NCI-H1417 treated with DMSO at 0.1 percent for 48 hours (cell line): ENCODE measurements around the gene DCXR.
A peak's percentile ranks its signal among the peaks of the same experiment; 100 is the strongest.

ENCODE experiments used
- DNase-seq: peaks from one replicate; lab custom pipeline; 2025; lab: John Stamatoyannopoulos, UW

Gene DCXR

DNA sequence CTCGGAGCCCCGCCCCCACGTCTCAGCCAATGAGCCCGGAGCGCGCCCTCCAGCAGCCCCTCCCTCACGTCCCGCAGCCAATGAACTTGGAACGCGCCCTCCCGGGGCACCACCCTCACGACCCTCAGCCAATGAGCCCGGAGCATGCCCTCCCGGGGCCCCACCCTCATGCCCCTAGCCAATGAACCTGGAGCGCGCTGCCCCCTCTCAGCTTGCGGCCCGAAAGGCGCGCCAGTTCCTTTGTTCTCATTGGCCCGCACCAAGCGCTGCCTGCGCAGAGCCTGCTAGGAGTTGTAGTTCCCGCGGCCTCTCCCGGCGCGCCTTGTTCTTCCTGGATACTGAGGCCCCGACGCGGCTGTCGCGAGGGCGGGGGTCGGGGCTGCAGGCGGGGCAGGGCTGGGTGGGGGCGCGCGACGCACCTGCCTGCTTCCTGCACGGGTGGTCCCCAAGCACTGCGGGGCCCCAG lies 14.5 kb downstream of the DCXR start, which contains the start of gene LRRC45:
Gene LRRC45 (plus strand): TSS at position 325 of the 466 bp plus-strand sequence. CDS start 339 bp downstream, outside the sequence.
- peak; percentile 97 for DNase-seq

DNA sequence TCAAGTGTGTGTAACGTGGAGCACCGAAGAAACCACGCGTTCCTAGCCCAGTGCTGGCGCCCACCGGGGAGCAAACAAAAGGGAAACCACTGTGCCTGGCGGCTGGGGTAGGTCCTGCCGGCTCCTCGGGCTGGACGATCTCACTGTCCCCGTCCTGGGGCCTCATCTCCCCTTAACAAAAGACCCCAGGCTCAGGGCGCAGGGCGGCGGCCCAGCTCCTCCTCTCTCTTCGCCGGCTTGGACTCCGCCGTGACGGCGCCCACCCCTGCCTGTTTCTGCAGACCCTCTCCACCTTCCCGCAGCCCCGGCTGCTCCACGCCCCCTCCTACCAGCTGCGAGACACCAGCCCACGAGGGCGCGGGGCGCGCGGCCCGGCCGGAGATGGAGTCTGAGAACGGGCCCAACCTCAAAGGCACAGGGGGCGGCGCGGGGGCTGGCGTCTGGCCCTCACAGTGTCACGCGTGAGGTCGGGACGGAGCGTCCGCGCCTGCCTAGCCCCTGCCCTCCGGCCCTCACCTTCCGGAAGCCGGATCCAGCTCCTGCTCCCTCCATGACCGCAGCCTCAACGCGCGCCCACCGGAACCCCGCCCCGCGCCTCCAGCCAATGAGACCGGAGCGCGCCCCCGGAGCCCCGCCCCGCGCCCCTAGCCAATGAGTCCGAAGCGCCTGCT lies 15.1 kb downstream of the DCXR start, which contains the start of gene CENPX:
Gene CENPX (minus strand): TSS at position 569 of the 671 bp plus-strand sequence. CDS start 17 bp downstream, at position 552.
- no peak for DNase-seq

DNA sequence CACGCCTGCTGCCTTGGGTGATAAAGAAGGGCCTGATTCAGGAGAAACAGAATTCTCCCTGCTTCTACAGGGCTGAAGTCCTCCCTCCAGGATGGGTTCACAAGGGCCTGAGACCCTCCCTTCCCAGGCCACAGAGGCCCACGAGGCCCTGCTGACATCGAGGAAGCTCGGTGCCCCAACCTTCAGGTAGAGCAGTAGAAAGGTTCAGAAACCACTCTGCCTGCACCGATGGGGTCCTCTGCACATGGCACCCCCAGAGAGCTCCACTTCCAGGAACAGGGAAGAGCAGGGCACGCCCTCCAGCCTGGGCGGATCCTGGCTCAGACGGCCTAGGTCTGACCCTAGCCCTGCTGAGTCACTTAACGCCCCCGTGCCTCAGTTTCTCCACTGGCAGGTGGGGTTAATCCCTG lies 15.6 kb downstream of the DCXR start:
- DNase-seq: no peak

DNA sequence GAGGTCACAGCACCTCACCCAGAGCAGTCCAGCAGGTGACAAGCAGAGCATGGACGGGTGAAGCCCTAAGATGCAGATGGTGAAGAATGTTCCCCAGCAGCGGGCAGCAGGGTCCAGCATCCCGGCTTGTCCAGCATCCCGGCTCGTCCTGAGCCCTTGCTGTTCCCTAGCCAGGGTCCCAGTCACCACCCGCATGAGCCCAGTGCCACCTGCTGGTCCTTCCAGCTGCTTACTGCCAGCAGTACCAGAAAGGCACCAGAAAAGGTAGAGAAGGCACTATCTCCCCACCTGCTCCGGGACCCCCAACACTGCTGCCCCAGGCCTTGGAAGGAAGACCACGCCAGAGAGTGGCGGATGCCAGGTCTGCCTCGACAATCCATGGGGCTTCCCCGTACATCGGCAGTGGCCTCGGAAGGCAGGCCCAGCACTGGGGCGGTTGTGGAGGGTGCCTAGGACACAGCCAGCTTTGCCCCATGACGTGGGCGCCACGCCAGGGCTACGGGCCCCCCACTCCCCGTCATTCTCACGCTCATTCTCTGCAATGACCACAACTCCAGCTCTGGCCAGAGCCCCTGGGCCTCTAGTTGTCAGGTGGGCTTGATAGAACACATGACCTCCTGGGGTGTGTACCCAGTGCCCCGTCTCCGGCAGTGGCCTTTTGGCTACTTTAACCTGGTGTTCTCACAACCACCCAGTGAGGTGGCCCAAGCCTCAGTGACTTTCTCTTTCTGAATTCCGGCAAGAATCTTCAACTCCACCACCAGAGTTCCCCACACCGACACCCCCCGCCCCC lies 16.2 kb downstream of the DCXR start:
- no peak for DNase-seq

DNA sequence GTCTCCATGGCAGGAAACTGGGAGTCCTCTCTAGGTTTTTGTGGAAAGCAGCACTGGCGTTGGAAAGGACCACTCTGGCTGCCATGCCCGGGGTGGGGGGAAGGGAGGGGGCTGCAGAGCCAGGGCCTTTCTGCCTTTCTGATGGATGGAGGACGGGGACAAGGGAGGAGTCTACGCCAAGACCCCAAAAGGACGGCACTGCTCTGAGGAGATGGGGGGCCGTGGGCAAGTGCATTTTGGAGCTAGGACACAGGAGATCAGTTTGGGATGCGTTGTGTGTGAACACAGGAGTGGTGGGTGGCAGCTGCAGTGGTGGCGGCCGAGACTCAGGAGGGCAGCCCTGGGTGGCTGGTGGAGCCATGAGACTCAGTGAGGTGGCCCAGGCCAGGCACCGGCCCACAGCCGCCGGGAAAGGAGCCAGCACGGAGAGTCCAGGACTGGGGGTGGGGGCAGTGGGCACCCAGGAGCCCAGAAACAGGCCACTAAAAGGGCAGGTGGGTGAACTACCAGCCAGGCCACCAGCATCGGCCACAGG lies 16.9 kb downstream of the DCXR start:
- no peak for DNase-seq

DNA sequence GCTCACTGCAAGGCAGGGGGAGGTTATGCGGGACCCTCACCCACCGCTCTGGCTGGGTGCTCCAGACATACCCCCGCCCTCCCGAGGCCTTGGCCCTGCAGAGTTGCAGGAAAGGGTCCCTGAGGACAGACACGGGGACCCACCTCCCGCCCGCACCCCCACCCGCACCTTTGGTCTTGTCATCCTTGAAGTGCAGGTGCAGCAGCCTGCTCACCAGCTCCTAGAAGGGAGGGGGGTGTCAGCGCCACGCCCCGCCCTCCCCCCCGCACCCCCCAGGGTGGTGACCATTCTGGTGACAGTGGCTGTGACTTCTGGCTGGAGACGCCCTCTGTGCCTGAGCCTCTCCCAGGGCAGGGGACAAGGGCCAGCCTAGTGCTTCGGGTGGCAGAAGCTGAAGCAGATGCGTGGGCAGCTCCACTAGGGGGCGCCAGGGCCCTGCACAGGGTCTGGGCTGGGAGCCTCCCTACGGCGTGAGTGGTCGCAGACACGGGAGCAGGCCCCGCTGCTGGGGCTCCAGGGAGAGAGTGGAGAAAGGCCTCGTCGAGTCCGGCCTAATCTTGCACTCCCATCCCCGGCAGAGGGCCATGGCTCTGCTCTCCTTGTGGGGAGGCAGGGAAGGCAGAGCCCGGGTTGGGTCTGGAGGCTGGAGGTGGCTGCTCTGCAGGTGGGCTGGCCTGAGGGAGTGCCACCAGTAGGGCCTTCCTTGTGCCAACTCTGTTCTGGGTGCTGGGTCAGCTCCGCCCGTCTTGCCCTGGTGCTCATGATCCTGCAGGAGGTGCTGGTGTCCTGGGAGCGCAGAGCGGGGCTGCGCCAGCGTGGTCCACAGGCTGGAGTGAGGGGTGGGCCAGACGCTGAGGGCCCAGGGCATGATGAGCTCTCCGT lies 17.6 kb downstream of the DCXR start:
- no peak for DNase-seq

DNA sequence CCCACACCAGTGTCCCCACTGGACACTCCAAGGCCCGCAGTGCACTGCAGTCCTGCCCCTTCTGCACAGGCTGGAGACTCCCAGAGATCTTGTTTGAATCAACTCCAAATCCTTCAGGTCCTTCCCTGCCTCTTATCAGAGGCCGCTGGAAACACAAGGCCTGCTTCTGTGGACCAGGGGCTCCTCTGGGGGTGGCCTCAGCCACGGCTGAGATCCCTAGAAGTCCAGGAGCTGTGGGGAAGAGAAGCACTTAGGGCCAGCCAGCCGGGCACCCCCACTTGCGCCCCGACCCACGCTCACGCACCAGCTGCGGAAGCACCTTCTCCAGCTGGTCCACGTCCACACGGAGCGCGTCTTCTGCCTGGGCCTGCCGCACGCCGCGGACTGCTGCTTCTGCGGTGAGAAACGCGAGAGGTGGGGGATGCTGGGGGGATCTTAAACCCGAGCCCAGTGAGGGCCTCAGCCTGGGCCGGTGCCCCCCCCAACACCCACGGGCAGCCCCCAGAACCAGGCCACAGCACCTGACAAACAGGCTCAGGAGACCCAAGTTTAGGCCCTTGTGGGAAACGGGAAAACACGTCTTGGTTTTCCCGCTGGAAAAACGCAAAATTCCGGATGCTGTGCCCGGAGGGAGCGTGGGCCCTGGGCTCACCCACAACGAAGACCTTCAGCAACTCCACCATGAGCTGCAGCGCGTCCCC lies 18.4 kb downstream of the DCXR start:
- no peak for DNase-seq

DNA sequence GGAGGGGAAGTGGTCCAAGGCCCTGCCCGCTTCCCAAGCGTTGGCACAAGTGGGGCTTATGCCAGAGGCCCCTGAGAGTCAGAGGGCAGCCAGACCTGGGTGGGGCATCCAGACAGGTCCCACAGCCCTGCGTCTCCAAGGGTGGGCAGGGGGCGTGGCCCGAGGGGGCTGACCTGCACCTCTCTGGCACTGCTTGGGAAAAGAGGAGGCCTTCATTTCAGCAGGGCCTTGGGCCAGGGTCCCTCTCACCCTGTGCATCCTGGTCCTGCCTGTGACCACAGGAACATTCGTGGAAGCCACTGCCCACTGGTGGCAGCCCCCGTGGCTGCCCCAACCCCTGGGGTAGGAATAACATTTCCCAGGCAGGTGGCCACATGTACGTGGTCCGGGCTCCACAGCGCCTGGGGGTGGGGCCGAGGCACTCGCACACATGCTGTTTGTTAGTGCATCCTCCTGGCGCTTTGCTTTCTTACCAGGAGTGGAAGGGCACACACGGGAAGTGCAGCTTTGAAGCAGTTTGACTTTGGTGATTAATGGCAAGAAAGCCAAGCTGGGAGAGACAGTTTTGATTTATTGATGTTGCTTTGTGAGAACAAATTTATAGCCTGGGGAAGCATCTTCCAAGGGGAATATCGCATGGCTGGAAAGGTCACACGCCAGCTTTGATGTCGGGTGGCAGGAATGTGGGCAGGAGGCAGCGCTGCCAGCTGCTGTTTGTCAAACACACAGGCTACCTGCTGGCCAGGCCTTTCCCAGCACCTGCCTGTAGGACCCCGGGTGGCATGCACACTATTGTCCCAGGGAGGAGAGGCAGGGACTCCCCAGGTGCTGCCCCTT lies 19.1 kb downstream of the DCXR start:
- DNase-seq: peak; percentile 61

DNA sequence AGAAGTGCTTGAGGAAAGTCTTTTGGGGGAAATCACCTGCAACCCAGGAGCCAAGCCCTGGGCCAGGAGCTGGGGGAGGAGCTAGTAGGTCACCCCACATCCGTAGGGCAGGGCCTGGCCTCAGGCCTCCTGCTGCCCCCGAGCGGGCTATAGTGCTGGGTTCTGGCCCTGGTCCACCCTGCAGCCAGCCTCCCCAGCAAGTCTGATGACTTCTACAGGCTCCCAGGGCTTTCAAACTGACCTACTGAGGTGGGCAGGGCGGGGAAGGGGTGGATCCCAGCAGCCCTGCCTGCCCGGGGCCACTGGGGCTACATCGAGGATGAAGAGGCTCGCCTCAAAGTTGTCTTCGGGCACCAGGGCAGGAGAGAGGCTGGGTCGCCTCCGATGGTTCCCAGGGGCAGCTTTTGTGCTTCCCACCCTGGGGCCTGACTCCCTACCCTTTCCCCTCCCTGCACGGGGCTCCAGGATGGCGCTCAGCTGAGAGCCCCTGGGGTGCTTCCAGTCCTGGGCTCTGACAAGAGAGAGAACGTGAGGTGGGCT lies 19.8 kb downstream of the DCXR start:
- DNase-seq: no peak

DNA sequence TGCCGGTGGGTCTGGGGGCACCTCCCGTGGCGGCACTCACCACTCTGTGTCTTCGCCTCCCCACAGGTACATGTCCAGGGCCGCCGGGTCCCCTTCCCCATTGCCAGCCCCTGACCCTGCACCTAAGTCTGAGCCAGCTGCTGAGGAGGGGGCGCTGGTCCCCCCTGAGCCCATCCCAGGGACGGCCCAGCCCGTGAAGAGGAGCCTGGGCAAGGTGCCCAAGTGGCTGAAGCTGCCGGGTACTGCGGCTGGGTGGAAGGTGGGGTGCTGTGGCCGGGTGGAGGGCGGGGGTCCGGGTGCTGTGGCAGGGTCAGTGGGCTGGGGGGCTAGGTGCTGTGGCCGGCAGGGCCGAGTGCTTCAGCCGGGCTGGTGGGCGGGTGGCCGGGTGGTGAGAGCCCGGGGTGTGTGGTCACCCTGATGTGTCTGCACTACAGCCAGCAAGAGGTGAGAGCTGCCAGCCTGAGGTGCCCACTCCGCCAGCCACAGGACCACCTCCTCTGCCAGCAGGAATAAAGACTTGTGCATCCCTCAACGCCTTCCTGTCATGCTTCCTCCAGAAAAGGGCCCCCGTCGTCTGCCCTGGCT lies 20.5 kb downstream of the DCXR start:
- DNase-seq: no peak

DNA sequence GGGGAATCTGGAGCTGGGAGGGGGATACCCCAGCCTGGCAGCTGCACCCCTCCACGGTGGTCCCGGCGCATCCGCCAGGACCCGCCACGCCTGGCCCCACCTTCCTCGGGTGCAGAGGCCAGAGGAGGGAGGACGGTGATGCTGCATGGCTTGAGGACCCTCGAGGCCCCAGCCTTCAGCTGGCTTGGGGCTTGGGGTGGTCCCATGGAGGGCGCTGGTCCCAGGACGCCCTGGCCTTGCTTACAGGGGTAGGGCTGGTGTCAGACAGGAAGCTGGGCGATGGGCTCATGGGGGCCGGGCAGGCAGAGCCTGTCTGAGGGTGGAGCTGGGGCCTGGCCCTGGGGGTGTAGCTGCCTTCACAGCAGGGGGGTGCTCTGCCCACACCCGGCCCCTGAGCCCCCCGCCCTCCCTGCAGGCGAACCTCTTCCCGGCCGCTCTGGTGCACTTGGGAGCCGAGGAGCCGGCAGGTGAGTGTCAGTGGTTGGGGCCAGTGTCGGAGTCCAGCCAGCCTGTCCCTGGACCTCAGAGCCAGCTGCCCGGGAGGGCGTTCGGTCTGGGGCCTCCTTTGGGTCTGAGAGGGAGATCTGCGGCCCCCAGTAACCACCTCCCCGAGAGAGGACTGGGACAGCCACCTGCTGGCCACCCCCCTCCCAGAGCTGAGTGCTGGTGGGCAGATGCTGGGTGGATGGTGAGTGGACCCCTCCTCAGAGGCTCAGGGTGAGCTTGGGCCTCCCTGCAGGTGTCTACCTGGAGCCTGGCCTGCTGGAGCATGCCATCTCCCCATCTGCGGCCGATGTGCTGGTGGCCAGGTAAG lies 21.2 kb downstream of the DCXR start:
- no peak for DNase-seq

DNA sequence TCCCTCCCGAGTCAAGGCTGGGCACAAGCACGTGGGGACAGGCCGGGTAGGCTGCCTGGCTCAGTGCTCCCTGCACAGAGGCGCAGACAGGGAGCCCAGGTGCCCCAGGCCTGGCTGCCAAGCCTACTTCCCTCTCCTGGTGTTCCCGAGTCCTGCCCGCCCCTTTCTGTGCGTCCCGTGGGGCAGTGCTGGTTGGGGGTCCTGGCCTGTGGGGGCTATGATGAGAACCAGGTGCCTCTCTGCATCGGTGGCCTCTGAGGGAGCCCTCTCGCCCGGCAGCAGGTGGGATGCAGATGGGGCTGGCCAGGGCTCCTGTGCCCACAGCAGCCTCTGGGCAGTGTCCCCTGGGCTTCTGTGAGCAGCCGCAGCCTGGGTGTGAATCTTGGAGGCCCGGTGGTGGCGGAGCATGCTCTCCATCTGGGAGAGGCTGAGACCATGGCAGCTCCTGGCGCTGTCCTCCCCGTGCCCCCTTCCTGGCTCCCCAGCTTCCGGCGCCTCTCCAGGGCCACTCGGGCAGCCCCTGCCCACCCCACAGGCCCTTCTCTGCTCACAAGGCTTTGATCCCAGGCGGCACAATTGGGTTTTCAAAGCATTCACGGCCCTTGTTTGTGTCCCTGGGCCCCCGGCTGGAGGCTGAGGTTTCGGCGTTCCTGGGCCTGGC lies 22.1 kb downstream of the DCXR start:
- no peak for DNase-seq

DNA sequence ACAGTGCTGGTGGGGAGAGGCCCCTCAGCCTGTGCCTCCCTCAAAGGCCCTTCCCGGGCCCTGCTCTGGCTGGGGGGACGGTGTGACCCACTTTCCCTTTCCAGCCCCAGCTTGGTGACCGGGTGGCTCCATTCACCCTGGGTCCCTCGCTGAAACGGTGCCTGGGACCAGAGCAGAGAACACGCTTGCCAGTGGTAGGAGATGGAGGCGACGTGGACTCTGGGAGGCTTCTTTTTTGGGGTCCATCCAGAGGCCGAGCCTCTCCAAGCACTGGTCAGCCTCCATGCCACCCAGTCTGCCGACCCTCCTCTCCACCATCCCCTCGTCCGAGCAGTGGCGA lies 22.6 kb downstream of the DCXR start:
- DNase-seq: no peak

DNA sequence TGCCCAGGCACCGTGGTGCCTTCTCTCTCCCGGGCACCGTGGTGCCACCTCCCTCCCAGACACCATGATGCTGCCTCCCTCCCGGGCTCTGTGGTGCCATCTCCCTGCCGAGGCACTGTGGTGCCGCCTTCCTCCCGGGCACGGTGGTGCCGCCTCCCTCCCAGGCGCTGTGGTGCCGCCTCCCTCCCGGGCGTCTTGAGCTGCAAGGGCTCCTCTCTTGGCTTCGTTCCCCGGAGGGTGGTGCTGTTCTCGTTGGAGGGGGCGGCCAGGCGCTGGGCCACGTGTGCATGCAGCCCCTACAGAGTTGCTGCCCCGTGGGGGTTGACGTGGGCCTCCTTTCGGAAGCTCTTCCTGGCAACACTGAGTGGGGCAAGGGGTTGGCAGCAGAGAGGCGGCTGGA lies 23.1 kb downstream of the DCXR start:
- no peak for DNase-seq

DNA sequence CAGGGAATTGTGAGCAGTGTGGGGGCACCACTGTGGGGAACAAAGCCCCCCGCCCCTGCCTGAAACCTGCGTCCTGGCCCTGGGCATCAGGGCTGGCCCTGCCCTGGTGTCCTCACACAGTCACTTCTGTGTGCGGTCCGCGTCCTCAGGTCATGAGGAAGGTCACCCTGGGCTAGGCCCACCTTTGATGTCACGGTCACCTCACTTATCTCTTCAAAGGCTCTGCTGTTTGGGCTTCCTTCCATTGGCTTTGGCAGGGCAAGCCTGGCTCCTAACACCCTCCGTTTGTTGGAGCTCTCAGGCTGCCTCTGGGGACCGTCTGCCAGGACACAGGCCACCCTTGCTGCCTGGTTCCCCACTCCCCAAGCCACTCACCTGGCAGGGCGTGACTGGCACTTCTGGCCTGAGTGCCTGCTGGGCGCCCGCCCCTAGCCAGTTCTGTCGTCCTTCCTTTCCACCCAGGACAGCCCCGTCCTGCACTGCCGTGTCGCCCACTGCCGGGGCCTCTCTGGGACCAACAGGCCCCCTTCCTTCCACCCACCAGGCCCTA lies 23.6 kb downstream of the DCXR start:
- no peak for DNase-seq

DNA sequence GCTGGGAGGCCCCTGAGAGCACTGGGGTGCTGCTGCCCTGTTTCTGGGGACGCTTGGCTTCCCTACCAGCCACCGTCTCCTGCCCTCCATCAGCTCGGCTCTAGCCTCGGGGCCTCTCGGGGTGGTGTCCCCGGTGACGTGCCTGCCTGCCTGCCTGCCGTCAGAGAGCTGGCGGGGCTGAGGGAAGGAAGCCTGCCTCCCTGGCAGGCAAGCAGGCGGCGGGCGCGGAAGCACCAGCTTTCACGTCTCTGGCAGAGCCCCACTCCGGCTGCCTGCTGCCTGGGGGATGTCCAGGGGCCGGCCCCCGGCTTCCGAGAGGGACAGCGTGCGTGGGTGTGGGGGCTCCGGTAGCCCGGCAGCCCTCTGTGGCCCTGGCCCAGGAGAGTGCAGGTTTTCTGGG lies 24.2 kb downstream of the DCXR start:
- no peak for DNase-seq

DNA sequence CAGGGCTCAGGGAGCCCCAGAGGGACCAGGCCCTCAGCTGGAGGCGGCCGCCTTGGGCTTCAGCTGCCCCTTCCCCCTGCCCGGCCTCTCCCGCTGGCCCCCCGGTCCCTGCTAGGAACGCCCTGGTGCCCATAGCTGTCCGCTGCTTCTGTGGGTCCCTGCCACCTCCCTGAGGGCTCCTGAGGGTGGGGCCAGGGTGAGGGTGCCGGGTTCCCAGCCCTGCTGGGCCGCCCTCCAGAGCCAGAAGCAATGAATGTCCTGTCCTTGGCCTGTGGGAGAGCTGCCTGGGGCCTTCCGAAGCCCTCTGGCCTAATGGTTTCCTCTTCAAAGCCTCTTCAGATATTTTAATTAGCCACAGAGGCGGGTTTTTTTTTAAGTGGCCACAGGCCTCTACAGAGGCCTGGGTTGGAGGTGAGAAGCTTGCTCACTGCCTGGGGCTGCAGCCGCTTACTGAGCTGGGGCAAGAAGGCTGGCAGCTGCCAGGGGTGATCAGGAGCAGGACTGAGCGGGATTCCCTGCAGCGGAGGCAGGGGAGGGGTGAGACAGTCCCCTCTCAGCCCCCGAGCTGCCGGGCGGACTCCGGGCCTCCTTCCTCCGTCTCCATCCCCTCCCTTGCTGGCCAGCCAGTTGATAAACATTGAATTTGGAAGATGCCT lies 24.7 kb downstream of the DCXR start:
- no peak for DNase-seq

DNA sequence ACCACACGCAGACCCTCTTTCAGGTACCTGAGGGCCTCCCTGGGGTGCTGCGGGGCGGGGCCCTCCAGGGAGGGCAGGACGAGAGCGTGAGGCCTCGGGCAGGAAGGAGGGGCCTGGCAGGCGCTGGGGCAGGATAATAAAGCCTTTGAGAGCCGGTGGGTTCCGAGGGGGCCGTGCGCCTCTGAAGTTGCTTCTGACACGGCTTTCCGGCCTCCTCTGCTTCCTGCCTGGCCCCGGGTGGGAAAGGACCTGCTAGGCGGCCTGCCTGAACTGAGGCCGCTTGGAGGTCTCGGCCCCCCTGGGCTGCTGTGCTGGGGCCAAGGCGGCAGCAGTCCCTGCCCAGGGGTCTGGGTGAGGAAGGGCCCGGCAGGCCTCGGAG lies 25.2 kb downstream of the DCXR start:
- no peak for DNase-seq
